Activated CD4-positive, alpha-beta T cell treated with anti-CD3 and anti-CD28 coated beads, Interleukin-2, amount 50 U/mL, for 4 hours (primary cell): Measurements from ENCODE around the gene CDKL4.
"Not testable (repeated sequence)": the region's sequence is repeated elsewhere in the genome, so short reads cannot be mapped to it uniquely, and the experiment has no call there.

Experiments used
- DNase-seq, 2 experiments: peaks; one replicate each; pipeline ENCODE4 v3.0.0-alpha.2; 2020

The CDKL4 gene

GRCh38 chr2:39243469-39244123, at the start of gene CDKL4:
CDKL4 (minus strand) TSS chr2:39243970.
- peak in 1 of 2 experiments; percentile 5 for DNase-seq

GRCh38 chr2:39290433-39290832, 46.7 kb upstream of the CDKL4 start:
- no peak for DNase-seq

- no peak for DNase-seq
Measured at GRCh38 chr2:39289609-39290008, 45.8 kb upstream of the CDKL4 start.

- no peak for DNase-seq
Measured at GRCh38 chr2:39283561-39283960, 39.8 kb upstream of the CDKL4 start.

- DNase-seq, result no peak
Measured at GRCh38 chr2:39281391-39281790, 37.6 kb upstream of the CDKL4 start.

- no peak for DNase-seq
Measured at GRCh38 chr2:39275016-39275415, 31.2 kb upstream of the CDKL4 start.

- DNase-seq, result no peak
Measured at GRCh38 chr2:39269941-39270340, 26.2 kb upstream of the CDKL4 start.

GRCh38 chr2:39266916-39267434, 23.2 kb upstream of the CDKL4 start:
- DNase-seq, result no peak

- DNase-seq, result no peak
Measured at GRCh38 chr2:39266139-39266805, 22.5 kb upstream of the CDKL4 start.

GRCh38 chr2:39265315-39265714, 21.5 kb upstream of the CDKL4 start:
- DNase-seq, result no peak

GRCh38 chr2:39264733-39265132, 21.0 kb upstream of the CDKL4 start:
- no peak for DNase-seq

GRCh38 chr2:39260087-39260486, 16.3 kb upstream of the CDKL4 start:
- DNase-seq, result no peak

- DNase-seq, result no peak
Measured at GRCh38 chr2:39256040-39256439, 12.3 kb upstream of the CDKL4 start.

GRCh38 chr2:39252888-39253518, 9.2 kb upstream of the CDKL4 start:
- DNase-seq, result no peak

- no peak for DNase-seq
Measured at GRCh38 chr2:39247512-39248043, 3.8 kb upstream of the CDKL4 start.

- no peak for DNase-seq
Measured at GRCh38 chr2:39246382-39246980, 2.7 kb upstream of the CDKL4 start.

- DNase-seq, result peak; percentile 17 to 35
Measured at GRCh38 chr2:39244963-39245625, 1.3 kb upstream of the CDKL4 start.

- not testable (repeated sequence) for DNase-seq
Measured at GRCh38 chr2:39244241-39244862, 582 bp upstream of the CDKL4 start.

GRCh38 chr2:39241588-39241987, 2.2 kb downstream of the CDKL4 start:
- DNase-seq, result no peak

- no peak for DNase-seq
Measured at GRCh38 chr2:39240758-39241157, 3.0 kb downstream of the CDKL4 start.

GRCh38 chr2:39234754-39235153, 9.0 kb downstream of the CDKL4 start:
- DNase-seq, result no peak

GRCh38 chr2:39232141-39232540, 11.6 kb downstream of the CDKL4 start:
- DNase-seq, result no peak
